ENCODE results near the gene GPC6.

DNA sequence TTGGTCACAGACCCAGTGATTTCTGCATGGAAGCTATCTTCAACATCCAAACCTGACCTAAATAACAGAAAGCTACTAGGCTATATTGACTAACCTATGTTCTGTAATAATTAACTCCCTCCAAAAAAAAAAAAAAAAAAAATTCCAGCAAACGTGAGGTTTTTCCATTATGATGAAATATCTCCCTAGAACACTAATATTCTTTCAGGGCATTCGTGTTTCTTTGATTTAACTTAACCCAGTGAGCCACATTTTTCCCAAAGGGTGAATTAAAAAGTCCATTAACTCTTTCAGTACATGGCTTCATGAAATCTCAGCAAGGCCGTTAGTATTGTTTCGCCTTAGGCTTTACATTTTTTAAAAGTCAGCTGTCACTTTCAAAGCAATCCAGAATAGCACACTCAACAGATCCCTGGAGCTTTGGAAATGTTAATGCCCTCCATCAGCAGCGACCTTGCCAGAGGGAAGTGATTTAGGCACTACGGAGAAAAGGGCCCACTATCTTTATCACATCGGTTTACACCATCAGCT, 1077.1 kb downstream of the GPC6 start:
- TF ChIP-seq, protein P1, sequence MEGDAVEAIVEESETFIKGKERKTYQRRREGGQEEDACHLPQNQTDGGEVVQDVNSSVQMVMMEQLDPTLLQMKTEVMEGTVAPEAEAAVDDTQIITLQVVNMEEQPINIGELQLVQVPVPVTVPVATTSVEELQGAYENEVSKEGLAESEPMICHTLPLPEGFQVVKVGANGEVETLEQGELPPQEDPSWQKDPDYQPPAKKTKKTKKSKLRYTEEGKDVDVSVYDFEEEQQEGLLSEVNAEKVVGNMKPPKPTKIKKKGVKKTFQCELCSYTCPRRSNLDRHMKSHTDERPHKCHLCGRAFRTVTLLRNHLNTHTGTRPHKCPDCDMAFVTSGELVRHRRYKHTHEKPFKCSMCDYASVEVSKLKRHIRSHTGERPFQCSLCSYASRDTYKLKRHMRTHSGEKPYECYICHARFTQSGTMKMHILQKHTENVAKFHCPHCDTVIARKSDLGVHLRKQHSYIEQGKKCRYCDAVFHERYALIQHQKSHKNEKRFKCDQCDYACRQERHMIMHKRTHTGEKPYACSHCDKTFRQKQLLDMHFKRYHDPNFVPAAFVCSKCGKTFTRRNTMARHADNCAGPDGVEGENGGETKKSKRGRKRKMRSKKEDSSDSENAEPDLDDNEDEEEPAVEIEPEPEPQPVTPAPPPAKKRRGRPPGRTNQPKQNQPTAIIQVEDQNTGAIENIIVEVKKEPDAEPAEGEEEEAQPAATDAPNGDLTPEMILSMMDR (IDR thresholded peaks at IDR 0.05), result no peak
- TF ChIP-seq POLR2A (IDR thresholded peaks at IDR 0.05), result no peak

All from uterus (tissue), 2 donors.